Activated B cell treated with CpG ODN at 0.5 μM for 24 hours (primary cell): ENCODE data around the gene ADAMTS6. TPM values are rescaled to one million over a fixed set of nuclear protein-coding genes. Genes with fewer than 3 reads are reported as not detected.

Source experiments
- ATAC-seq: fragments of 200-7000 bp; cut with Tn5 transposase; one replicate; pipeline ENCODE4 v1.10.0; 2021; ENCODE audit warnings: low read depth, mild to moderate bottlenecking, moderate library complexity
- CTCF ChIA-PET: fragments of 350-600 bp; sonication (Branson Sonifier 250); formaldehyde crosslinking; loops from one replicate; lab custom pipeline; 2021; ENCODE audit warnings: antibody characterized with exemption; lab: Charles Lee
- POLR2A ChIA-PET: fragments of 350-600 bp; sonication (Branson Sonifier 250); formaldehyde crosslinking; loops from one replicate; lab custom pipeline; 2021; ENCODE audit warnings: antibody characterized with exemption; lab: Charles Lee
- DNase-seq: peaks from one replicate; pipeline ENCODE4 v3.0.0; 2022
- H3K27ac Mint-ChIP-seq: one replicate; pipeline ENCODE4 v1.8.0; 2020; ENCODE audit warnings: mixed read lengths
- H3K27me3 Mint-ChIP-seq: one replicate; pipeline ENCODE4 v1.8.0; 2021; ENCODE audit warnings: mixed read lengths
- H3K36me3 Mint-ChIP-seq: one replicate; pipeline ENCODE4 v1.8.0; 2021; ENCODE audit warnings: low read depth, mixed read lengths
- H3K4me1 Mint-ChIP-seq: one replicate; pipeline ENCODE4 v1.8.0; 2021; ENCODE audit warnings: mixed read lengths
- H3K4me3 Mint-ChIP-seq: one replicate; pipeline ENCODE4 v1.8.0; 2020; ENCODE audit warnings: mild to moderate bottlenecking, mixed read lengths
- H3K9me3 Mint-ChIP-seq: one replicate; pipeline ENCODE4 v1.8.0; 2020; ENCODE audit warnings: mixed read lengths
- intact Hi-C: fragments of 100-400 bp; cut with micrococcal nuclease; formaldehyde crosslinking; loops from one replicate; pipeline ENCODE4 v1.15.1; 2024
- total RNA-seq: library from RNA; stranded (reverse); gene quantifications from 2 replicates; pipeline ENCODE4 v1.2.3, GENCODE V29; 2022
- TF ChIP-seq, protein P1 (sequence below): fragments of 200-600 bp; IDR thresholded peaks from one replicate; pipeline ENCODE4 v1.8.0; 2022; ENCODE audit warnings: antibody characterized with exemption, mild to moderate bottlenecking

ADAMTS6 gene
- total RNA-seq, 1 donor from 2014 or later: 3.2 TPM

DNA sequence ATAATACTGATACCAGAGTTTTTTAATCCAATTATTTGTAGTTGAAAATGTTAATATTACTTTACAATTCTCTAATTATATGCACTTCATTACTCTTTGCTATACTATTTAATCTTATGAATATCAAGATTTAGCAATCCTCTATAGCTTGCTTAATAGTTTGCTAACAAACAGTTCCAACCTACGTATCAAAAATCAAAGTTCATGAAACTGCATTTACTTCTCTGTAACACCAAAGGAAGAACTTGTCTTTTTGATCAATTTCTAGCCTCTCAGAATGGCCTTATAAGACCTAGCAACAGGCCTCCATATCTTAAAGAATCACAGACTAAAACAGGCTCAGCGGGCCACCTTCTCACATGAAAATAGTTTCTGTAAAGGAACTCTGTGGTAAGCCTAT lies 68.9 kb downstream of the ADAMTS6 start:
- ChIA-PET CTCF (no interaction called here), POLR2A (no interaction called here)
- ATAC-seq (no peak), DNase-seq (no peak)
- Mint-ChIP-seq H3K4me1 (no peaks in the 10 kb centered on the region), H3K27me3 (no peaks in the 10 kb centered on the region), H3K27ac (no peak overlapping the region), H3K4me3 (no peak overlapping the region), H3K36me3 (peaks cover 11% of the 10 kb centered on the region), H3K9me3 (peaks cover 6% of the 10 kb centered on the region)
- intact Hi-C loops: no loop called here
- TF ChIP-seq, protein P1, sequence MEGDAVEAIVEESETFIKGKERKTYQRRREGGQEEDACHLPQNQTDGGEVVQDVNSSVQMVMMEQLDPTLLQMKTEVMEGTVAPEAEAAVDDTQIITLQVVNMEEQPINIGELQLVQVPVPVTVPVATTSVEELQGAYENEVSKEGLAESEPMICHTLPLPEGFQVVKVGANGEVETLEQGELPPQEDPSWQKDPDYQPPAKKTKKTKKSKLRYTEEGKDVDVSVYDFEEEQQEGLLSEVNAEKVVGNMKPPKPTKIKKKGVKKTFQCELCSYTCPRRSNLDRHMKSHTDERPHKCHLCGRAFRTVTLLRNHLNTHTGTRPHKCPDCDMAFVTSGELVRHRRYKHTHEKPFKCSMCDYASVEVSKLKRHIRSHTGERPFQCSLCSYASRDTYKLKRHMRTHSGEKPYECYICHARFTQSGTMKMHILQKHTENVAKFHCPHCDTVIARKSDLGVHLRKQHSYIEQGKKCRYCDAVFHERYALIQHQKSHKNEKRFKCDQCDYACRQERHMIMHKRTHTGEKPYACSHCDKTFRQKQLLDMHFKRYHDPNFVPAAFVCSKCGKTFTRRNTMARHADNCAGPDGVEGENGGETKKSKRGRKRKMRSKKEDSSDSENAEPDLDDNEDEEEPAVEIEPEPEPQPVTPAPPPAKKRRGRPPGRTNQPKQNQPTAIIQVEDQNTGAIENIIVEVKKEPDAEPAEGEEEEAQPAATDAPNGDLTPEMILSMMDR: no peak

DNA sequence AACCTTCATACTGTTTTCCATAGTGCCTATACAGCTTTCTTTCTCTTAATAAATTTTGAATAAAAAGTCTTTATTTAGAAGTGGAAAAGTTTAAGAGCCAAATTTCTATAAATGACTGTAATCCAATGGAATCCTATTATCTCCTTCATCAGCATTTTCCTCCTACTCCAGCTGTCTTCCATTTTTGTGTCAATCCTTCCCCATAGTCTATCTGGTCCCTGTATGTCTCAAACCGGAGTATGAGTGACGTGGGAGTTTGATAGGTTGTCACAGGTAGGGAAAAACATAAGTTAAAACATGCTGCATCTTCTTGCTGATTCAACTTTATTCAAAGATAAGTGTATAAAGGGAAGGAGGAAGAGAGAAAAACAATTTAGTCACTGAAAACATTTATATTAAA lies 70.4 kb downstream of the ADAMTS6 start:
- no peaks in the 10 kb centered on the region for H3K27me3 Mint-ChIP-seq

DNA sequence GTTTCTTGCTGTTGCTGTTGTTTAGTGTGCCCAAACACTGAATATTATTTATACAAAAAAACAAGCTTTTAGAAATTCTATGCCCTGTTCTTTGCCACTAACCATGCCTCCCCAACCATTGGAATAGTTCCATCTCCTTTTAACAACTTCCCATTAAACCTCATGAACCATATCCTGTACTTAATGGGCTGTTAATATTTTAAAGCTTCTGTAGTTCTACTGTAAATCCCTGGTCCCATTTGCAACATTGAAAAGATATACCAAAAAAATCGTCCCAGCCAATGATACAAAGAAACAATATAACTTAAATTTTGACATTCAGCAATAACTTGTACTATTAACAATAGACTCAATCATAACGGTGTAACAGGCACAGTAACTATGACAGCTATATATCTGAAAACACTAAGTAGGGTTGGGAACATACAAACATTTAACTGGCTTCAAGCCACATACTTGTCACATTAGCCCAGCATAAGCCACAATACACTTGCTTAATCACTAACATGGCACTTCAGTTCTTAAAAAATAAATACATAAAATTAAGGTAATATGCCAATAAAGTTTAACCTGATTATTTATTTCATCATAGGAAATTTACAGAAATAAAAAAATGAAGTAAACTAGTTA lies 86.1 kb downstream of the ADAMTS6 start:
- no peak overlapping the region for H3K4me3 Mint-ChIP-seq
- TF ChIP-seq, protein P1: no peak
- POLR2A ChIA-PET: no interaction called here
- no peaks in the 10 kb centered on the region for H3K36me3 Mint-ChIP-seq
- DNase-seq (no peak), ATAC-seq (no peak)
- H3K27ac Mint-ChIP-seq: no peak overlapping the region
- no peaks in the 10 kb centered on the region for H3K9me3 Mint-ChIP-seq
- CTCF ChIA-PET: no interaction called here
- H3K27me3 Mint-ChIP-seq: no peaks in the 10 kb centered on the region
- H3K4me1 Mint-ChIP-seq: no peaks in the 10 kb centered on the region
- intact Hi-C loops: no loop called here

More for the DNA sequence above, 70.4 kb downstream of the ADAMTS6 start:
- ChIA-PET POLR2A (no interaction called here), CTCF (no interaction called here)
- peaks cover 2% of the 10 kb centered on the region for H3K9me3 Mint-ChIP-seq
- H3K36me3 Mint-ChIP-seq: peaks cover 16% of the 10 kb centered on the region
- intact Hi-C loops: no loop called here
- TF ChIP-seq, protein P1: no peak
- H3K4me1 Mint-ChIP-seq: no peaks in the 10 kb centered on the region
- ATAC-seq: no peak
- no peak for DNase-seq
- no peak overlapping the region for H3K27ac Mint-ChIP-seq
- no peak overlapping the region for H3K4me3 Mint-ChIP-seq

DNA sequence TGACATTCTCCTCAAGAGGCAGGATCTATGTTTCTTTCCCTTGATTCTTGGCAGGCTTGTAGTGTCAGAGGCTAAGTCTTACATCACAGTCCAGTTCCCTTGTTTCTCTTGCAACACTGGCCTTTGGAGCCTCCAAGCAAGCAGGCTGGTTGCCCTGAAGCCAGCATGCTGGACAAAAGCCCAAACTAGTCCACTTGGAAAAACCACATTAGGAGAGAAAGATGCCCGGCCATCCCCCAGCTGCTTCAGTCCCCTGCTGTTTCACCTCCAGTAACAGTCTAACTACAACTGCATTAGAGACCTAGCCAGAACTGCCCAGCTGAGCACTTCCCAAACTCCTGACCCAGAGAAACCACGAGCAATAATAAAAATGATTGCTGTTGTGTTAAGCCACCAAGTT lies 87.6 kb downstream of the ADAMTS6 start:
- H3K27me3 Mint-ChIP-seq: no peaks in the 10 kb centered on the region
- no peaks in the 10 kb centered on the region for H3K9me3 Mint-ChIP-seq
- ChIA-PET POLR2A (no interaction called here), CTCF (no interaction called here)
- H3K4me1 Mint-ChIP-seq: no peaks in the 10 kb centered on the region
- no peak overlapping the region for H3K4me3 Mint-ChIP-seq
- TF ChIP-seq, protein P1: no peak
- intact Hi-C loops: no loop called here
- ATAC-seq: no peak
- no peak overlapping the region for H3K27ac Mint-ChIP-seq
- DNase-seq: no peak
- no peaks in the 10 kb centered on the region for H3K36me3 Mint-ChIP-seq

DNA sequence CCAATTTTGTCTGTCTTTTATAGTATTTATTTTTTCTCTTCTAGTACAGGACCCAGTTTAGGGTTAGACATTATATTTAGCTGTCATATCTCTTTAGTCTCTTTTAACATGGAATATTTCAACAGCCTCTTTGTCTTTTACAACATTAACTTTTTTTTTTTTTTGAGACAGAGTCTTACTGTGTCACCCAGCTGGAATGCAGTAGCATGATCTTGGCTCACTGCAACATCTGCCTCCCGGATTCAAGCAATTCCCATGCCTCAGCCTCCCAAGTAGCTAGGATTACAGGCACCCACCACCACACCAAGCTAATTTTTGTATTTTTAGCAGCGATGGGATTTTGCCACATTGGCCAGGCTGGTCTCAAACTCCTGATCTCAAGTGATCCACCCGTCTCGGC lies 90.1 kb downstream of the ADAMTS6 start:
- Mint-ChIP-seq H3K9me3 (no peaks in the 10 kb centered on the region), H3K27me3 (no peaks in the 10 kb centered on the region), H3K36me3 (no peaks in the 10 kb centered on the region), H3K4me3 (no peak overlapping the region), H3K4me1 (no peaks in the 10 kb centered on the region), H3K27ac (no peak overlapping the region)
- ChIA-PET POLR2A (no interaction called here), CTCF (no interaction called here)
- intact Hi-C loops: no loop called here
- ATAC-seq (no peak), DNase-seq (no peak)
- TF ChIP-seq, protein P1: no peak
